Esophagus squamous epithelium (tissue), 5 donors: ENCODE data around the gene LGR6. TPM values are rescaled to one million over a fixed set of nuclear protein-coding genes. Genes with fewer than 3 reads are reported as not detected.

Experiments used
- DNase-seq: peaks from one replicate; lab custom pipeline; 2025; lab: John Stamatoyannopoulos, UW
- H3K27ac ChIP-seq, 4 donors: fragments of 200-600 bp; sonication (generic); one replicate each; pipeline ENCODE4 v1.5.1; 2016 to 2019; ENCODE audit warnings: mild to moderate bottlenecking in 1 of 4
- H3K27me3 ChIP-seq, 4 donors: fragments of 200-600 bp; sonication (generic); 1 replicate in 3 of 4; 2 replicates in 1 of 4; pipeline versions ENCODE4 v1.5.1 to v1.6.0; 2017 to 2021; ENCODE audit warnings: antibody characterized with exemption in 1 of 4
- H3K36me3 ChIP-seq, 3 donors: fragments of 200-600 bp; sonication (generic); one replicate each; pipeline ENCODE4 v1.5.1; 2016 to 2019
- H3K4me1 ChIP-seq, 3 donors: fragments of 200-600 bp; sonication (generic); one replicate each; pipeline ENCODE4 v1.5.1; 2017 to 2019
- H3K4me3 ChIP-seq, 4 donors: fragments of 200-600 bp; sonication (generic); 1 replicate in 3 of 4; 2 replicates in 1 of 4; pipeline ENCODE4 v1.5.1; 2016 to 2019; ENCODE audit warnings: mild to moderate bottlenecking in 2 of 4, moderate library complexity in 1 of 4
- H3K9me3 ChIP-seq, 3 donors: fragments of 200-600 bp; sonication (generic); one replicate each; pipeline ENCODE4 v1.5.1; 2016 to 2019
- CTCF ChIP-seq, 6 experiments: fragments of 450-650 bp in 4 of 6; fragments of 200-600 bp in 2 of 6; sonication (generic) in 2 of 6; IDR thresholded peaks; one replicate each; pipeline ENCODE4 v1.5.1; 2016 to 2019; ENCODE audit warnings: antibody characterized with exemption in 6 of 6, mild to moderate bottlenecking in 4 of 6, moderate library complexity in 4 of 6
- POLR2A ChIP-seq, 4 donors: fragments of 450-650 bp; IDR thresholded peaks; one replicate each; pipeline ENCODE4 v1.6.1; 2017; ENCODE audit warnings: antibody characterized with exemption in 4 of 4, mild to moderate bottlenecking in 4 of 4, moderate library complexity in 3 of 4
- WGBS, 2 donors: methylation state at CpG; one replicate each; pipeline ENCODE4 v1.1.5; 2018; 5-methylcytosine and 5-hydroxymethylcytosine counted together
- intact Hi-C: fragments of 100-400 bp; cut with DNase I; formaldehyde crosslinking; loops from one replicate; pipeline ENCODE4 v1.15.0; 2022
- total RNA-seq, 4 donors: library from RNA; depleted of rRNA; stranded (reverse); fragments of >200 nt; gene quantifications; one replicate each; pipeline ENCODE4 v1.1.0, GENCODE V29; 2016
- donor health status: DM: yes; HTN: yes; CAD: no.

The LGR6 gene
- total RNA-seq, 4 donors from 2014 or later: 0.53 to 6.4 (median 2.9) TPM

GRCh38 chr1:202361701-202362100 is 168.1 kb downstream of the LGR6 start:
- 88 to 92% methylated on average over 3 of the region's 3 CpGs for WGBS, 2 donors
- intact Hi-C loops: no loop called here

GRCh38 chr1:202362212-202362611 is 168.6 kb downstream of the LGR6 start:
- Histone ChIP-seq H3K36me3 (no peaks in the 10 kb centered on the region), H3K4me3 (no peak overlapping the region), H3K27ac (no peak overlapping the region), H3K27me3 (no peaks in the 10 kb centered on the region), H3K9me3 (no peaks in the 10 kb centered on the region), H3K4me1 (peaks cover 0 to 5% (median 0%) of the 10 kb centered on the region in 3 donors)
- WGBS, 2 donors: 97 to 100% methylated on average over 2 of the region's 2 CpGs
- DNase-seq: no peak
- no peak for TF ChIP-seq POLR2A (IDR thresholded peaks at IDR 0.05)
- TF ChIP-seq CTCF (IDR thresholded peaks at IDR 0.05): no peak
- intact Hi-C loops: no loop called here

More at GRCh38 chr1:202361701-202362100, 168.1 kb downstream of the LGR6 start:
- H3K4me3 ChIP-seq: no peak overlapping the region
- H3K4me1 ChIP-seq: peaks cover 0 to 5% (median 2%) of the 10 kb centered on the region in 3 donors
- TF ChIP-seq POLR2A (IDR thresholded peaks at IDR 0.05) (no peak), CTCF (IDR thresholded peaks at IDR 0.05) (no peak)
- H3K27ac ChIP-seq: no peak overlapping the region
- H3K27me3 ChIP-seq: no peaks in the 10 kb centered on the region
- DNase-seq: no peak
- no peaks in the 10 kb centered on the region for H3K9me3 ChIP-seq
- H3K36me3 ChIP-seq: no peaks in the 10 kb centered on the region

GRCh38 chr1:202365092-202365815 is 171.7 kb downstream of the LGR6 start:
- Histone ChIP-seq H3K36me3 (no peaks in the 10 kb centered on the region), H3K27ac (no peak overlapping the region), H3K9me3 (no peaks in the 10 kb centered on the region), H3K4me3 (no peak overlapping the region), H3K4me1 (peaks cover 0 to 5% (median 0%) of the 10 kb centered on the region in 3 donors), H3K27me3 (no peaks in the 10 kb centered on the region)
- intact Hi-C loops: no loop called here
- WGBS, 2 donors: 68 to 81% methylated on average over 3 to 4 of the region's 4 CpGs
- no peak for TF ChIP-seq POLR2A (IDR thresholded peaks at IDR 0.05)
- no peak for TF ChIP-seq CTCF (IDR thresholded peaks at IDR 0.05)
- no peak for DNase-seq

GRCh38 chr1:202367271-202367670 is 173.7 kb downstream of the LGR6 start:
- H3K4me3 ChIP-seq: no peak overlapping the region
- DNase-seq: no peak
- no peaks in the 10 kb centered on the region for H3K9me3 ChIP-seq
- 84 to 100% methylated on average over 1 of the region's 1 CpG for WGBS, 2 donors
- no peak overlapping the region for H3K27ac ChIP-seq
- peaks cover 0 to 5% (median 0%) of the 10 kb centered on the region in 3 donors for H3K4me1 ChIP-seq
- H3K36me3 ChIP-seq: no peaks in the 10 kb centered on the region
- TF ChIP-seq POLR2A (IDR thresholded peaks at IDR 0.05) (no peak), CTCF (IDR thresholded peaks at IDR 0.05) (no peak)
- H3K27me3 ChIP-seq: no peaks in the 10 kb centered on the region
- intact Hi-C loops: no loop called here

Other genes starting within 250 kb of the LGR6 start
- 100 to 1,000 TPM in 1 of 4 donors, 10 to 100 TPM in 2, 1 to 10 TPM in 1; 8.3 to 157 (median 38.6) TPM for gene LMOD1, start 247.3 kb upstream of the LGR6 start, total RNA-seq
- 10 to 100 TPM; 18.7 to 44.6 (median 34.6) TPM for gene TIMM17A, start 238.3 kb upstream of the LGR6 start, total RNA-seq
- 100 to 1,000 TPM in 1 of 4 donors, 10 to 100 TPM in 3; 44.6 to 129 (median 72.2) TPM for gene RNPEP, start 211.2 kb upstream of the LGR6 start, total RNA-seq
- 100 to 1,000 TPM; 146 to 432 (median 253) TPM for gene ELF3, start 183.2 kb upstream of the LGR6 start, total RNA-seq
- under 1 TPM in 1 of 4 donors, not detected in 3; 0.09 TPM for gene GPR37L1, start 70.9 kb upstream of the LGR6 start, total RNA-seq
- 10 to 100 TPM; 21.2 to 31.3 (median 23.1) TPM for gene ARL8A, start 49.1 kb upstream of the LGR6 start, total RNA-seq
- gene PTPN7, start 33.2 kb upstream of the LGR6 start, total RNA-seq: 1 to 10 TPM; 1.9 to 5.5 (median 3.1) TPM
- 10 to 100 TPM in 2 of 4 donors, 1 to 10 TPM in 2; 5.6 to 24.4 (median 12.1) TPM for gene UBE2T, start 148.1 kb downstream of the LGR6 start, total RNA-seq
- 100 to 1,000 TPM in 1 of 4 donors, 10 to 100 TPM in 3; 20.6 to 120 (median 36.9) TPM for gene PPP1R12B, start 154.9 kb downstream of the LGR6 start, total RNA-seq